ENCODE measurements around the gene TSPYL1.
"Not testable (repeated sequence)": the region's sequence is repeated elsewhere in the genome, so short reads cannot be mapped to it uniquely, and the experiment has no call there.

Gene TSPYL1

DNA sequence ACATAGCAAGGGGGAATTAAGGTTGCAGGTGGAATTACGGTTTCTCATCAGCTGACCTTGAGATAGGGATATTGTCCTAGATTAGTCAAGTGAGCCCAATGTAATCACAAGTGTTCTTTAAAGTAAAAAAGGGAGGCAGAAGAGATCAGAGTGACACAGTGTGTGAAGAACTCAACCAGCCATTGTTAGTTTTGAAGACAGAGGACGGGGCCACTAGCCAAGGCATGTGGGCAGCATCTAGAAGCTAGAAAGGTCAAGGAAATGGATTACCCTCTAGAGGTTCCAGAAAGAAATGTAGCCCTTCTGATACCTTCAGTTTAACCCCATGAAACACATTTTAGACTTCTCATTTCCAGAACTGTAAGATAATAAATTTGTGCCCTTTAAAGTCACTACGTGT is 18.5 kb upstream of the TSPYL1 start:
- Histone ChIP-seq H3K27ac (ENCODE audit: low read depth, low read length) (no peak overlapping the region), H3K4me3 (ENCODE audit: low read depth, low read length) (no peak overlapping the region), H3K4me1 (ENCODE audit: control insufficient read depth, insufficient read depth, low read length) (no peaks in the 10 kb centered on the region), H3K9ac (ENCODE audit: low read length) (no peak overlapping the region), H3K27me3 (ENCODE audit: control insufficient read depth, insufficient read depth, low read length) (no peaks in the 10 kb centered on the region), H3K9me3 (ENCODE audit: control insufficient read depth, insufficient read depth, low read depth, low read length) (peaks cover 11% of the 10 kb centered on the region), H3K36me3 (ENCODE audit: control insufficient read depth, insufficient read depth, low read length) (no peaks in the 10 kb centered on the region)

DNA sequence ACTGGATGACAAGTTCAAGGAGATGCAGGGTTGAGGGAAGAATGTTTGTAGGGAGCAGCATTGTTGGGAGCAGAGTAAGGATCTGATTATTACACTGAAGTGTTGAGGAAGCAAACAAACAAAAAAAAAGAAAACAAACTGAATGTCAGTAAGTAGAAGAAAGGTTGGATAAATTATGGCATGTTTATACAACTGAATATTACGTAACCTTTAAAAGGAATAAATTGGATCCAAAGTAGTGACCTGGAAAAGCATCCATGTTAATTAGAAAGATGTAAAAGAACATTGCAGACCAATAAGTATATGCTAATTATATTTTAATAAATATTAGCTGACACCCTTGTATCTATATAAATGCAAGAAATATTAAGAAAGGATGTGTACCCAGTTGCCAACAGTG is 12.8 kb upstream of the TSPYL1 start:
- Histone ChIP-seq H3K9ac (ENCODE audit: low read length) (no peak overlapping the region), H3K36me3 (ENCODE audit: control insufficient read depth, insufficient read depth, low read length) (no peaks in the 10 kb centered on the region), H3K9me3 (ENCODE audit: control insufficient read depth, insufficient read depth, low read depth, low read length) (no peaks in the 10 kb centered on the region), H3K27ac (ENCODE audit: low read depth, low read length) (no peak overlapping the region), H3K4me1 (ENCODE audit: control insufficient read depth, insufficient read depth, low read length) (no peaks in the 10 kb centered on the region), H3K4me3 (ENCODE audit: low read depth, low read length) (no peak overlapping the region), H3K27me3 (ENCODE audit: control insufficient read depth, insufficient read depth, low read length) (no peaks in the 10 kb centered on the region)

DNA sequence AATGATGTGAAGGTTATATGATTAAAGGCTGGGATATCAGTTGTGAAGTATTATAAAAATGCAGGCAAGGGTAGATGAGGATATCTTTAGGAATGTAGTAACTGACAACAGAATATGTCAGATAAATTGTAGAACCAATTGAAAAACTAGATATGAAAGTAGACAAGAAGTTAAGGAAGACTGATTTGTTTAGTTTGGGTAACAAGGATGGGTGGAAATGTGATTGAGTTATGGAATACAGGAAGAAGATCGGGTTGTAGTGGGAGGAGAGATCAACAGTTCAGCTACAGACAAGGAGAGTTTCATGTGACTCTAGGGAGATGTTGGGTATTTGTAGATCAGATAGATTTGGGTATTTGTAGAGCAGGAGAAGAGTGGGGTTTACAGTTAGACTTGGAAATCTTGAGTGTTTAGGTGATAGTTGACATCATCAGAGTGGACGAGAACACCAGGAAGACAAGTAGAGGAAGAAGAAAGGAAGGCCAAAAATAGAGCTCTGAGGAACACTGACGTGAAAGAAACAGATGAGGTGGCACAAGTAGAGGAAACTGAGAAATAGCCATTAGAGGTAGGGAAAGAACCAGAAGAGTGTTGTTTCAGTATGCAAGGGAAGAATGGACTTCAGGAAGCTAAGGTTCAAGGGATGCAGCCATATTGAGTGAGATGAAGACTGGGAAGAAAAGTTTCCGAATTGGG is 12.1 kb upstream of the TSPYL1 start:
- H3K4me3 ChIP-seq (ENCODE audit: low read depth, low read length): no peak overlapping the region

DNA sequence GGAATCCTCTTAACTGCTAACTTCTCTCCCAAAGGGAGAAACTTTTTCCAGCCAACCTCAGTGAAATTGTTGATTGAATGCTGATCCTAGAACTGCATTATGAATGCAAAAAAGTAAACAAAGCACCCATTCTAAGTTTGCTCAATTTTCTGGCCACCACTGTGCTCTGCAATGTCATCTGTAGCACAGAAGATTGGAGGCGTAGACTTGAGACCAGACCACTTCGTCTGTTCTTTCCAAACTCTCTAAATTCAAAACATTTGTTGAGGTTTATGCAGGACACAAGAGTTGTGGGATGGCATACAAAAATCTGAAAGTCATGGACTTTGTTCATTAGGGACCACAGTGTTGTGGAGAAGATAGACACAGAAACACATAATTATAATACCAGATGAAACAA is 11.1 kb upstream of the TSPYL1 start:
- no peaks in the 10 kb centered on the region for H3K36me3 ChIP-seq (ENCODE audit: control insufficient read depth, insufficient read depth, low read length)
- no peak overlapping the region for H3K4me3 ChIP-seq (ENCODE audit: low read depth, low read length)
- no peaks in the 10 kb centered on the region for H3K9me3 ChIP-seq (ENCODE audit: control insufficient read depth, insufficient read depth, low read depth, low read length)
- no peak overlapping the region for H3K9ac ChIP-seq (ENCODE audit: low read length)
- no peaks in the 10 kb centered on the region for H3K27me3 ChIP-seq (ENCODE audit: control insufficient read depth, insufficient read depth, low read length)
- H3K27ac ChIP-seq (ENCODE audit: low read depth, low read length): no peak overlapping the region
- H3K4me1 ChIP-seq (ENCODE audit: control insufficient read depth, insufficient read depth, low read length): no peaks in the 10 kb centered on the region

More for the DNA sequence above, 12.1 kb upstream of the TSPYL1 start:
- no peak overlapping the region for H3K9ac ChIP-seq (ENCODE audit: low read length)
- no peaks in the 10 kb centered on the region for H3K27me3 ChIP-seq (ENCODE audit: control insufficient read depth, insufficient read depth, low read length)
- H3K36me3 ChIP-seq (ENCODE audit: control insufficient read depth, insufficient read depth, low read length): no peaks in the 10 kb centered on the region
- no peaks in the 10 kb centered on the region for H3K9me3 ChIP-seq (ENCODE audit: control insufficient read depth, insufficient read depth, low read depth, low read length)
- no peak overlapping the region for H3K27ac ChIP-seq (ENCODE audit: low read depth, low read length)
- no peaks in the 10 kb centered on the region for H3K4me1 ChIP-seq (ENCODE audit: control insufficient read depth, insufficient read depth, low read length)

DNA sequence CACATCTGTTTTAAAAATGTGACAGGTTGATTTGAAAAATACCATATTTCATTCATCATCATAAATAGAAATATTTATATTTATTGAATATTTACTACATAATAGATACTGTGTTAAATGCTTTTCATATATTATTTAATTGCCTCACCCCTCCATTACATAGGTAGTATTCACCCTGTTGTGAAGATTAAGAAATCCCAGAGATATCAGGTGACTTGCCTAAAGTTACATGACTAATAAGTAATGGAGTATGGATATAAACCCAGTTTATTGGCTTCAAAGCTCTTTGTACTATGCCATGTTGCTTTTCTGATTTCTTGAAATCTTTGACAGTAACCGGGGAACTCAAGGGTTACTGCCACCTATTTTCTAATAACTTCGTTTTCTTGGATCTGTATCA is 10.1 kb upstream of the TSPYL1 start:
- Histone ChIP-seq H3K4me1 (ENCODE audit: control insufficient read depth, insufficient read depth, low read length) (no peaks in the 10 kb centered on the region), H3K9me3 (ENCODE audit: control insufficient read depth, insufficient read depth, low read depth, low read length) (no peaks in the 10 kb centered on the region), H3K27ac (ENCODE audit: low read depth, low read length) (no peak overlapping the region), H3K9ac (ENCODE audit: low read length) (no peak overlapping the region), H3K36me3 (ENCODE audit: control insufficient read depth, insufficient read depth, low read length) (no peaks in the 10 kb centered on the region), H3K4me3 (ENCODE audit: low read depth, low read length) (no peak overlapping the region), H3K27me3 (ENCODE audit: control insufficient read depth, insufficient read depth, low read length) (no peaks in the 10 kb centered on the region)

DNA sequence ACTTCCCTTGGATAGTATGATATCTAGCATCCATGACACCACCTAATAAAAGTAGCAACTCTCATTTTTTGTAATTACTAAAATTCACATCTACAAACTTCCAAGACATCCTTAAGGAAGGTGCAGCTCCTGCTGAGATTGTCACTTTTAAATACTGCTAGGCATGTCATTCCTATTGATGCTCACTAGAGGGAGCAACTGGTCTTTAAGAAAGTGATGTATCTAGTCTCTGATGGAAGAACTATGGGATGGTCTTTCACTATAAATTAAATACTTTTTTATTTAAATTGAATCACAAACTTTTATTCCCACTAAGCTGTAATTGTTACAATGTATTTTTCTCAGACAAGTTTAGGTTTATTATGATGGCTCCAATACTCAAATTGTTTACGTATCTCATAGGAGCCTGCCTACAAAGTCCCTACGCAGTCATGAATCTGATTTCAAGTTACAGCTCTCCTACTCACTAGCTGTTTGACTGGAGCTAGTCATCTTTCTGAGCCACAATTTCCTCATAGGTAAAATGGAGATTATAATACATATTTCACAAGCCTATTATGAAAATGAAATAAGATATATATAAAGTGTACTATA is 8.1 kb upstream of the TSPYL1 start:
- Histone ChIP-seq H3K27ac (ENCODE audit: low read depth, low read length) (no peak overlapping the region), H3K9ac (ENCODE audit: low read length) (no peak overlapping the region), H3K27me3 (ENCODE audit: control insufficient read depth, insufficient read depth, low read length) (no peaks in the 10 kb centered on the region), H3K9me3 (ENCODE audit: control insufficient read depth, insufficient read depth, low read depth, low read length) (no peaks in the 10 kb centered on the region), H3K4me1 (ENCODE audit: control insufficient read depth, insufficient read depth, low read length) (no peaks in the 10 kb centered on the region), H3K36me3 (ENCODE audit: control insufficient read depth, insufficient read depth, low read length) (no peaks in the 10 kb centered on the region), H3K4me3 (ENCODE audit: low read depth, low read length) (no peak overlapping the region)

DNA sequence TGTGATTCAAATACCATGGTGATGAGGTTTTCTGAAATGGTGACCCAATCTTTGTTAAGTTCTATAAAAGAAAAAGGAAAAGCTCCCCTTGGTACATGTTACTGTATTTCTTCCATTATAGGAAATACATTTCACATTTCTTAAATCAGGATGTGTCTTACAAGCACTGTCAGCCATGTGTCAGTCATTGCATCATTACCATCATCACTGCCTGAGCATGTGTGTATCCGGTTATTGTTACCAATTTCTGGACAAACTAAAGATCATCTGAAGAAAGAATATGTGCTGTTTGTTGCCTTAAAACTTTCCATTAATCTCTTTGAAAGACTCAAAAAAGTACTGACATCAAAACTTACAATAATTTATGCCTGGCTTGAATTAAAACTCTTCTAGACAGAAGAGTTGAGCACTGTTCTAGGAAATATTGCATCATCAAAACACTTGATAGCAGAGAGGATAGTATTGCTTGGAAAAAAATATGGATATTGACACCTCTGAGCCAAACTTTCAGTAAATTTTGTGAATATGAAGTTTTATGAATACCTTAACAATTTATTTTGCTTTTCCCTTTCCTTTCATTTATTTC is 7.1 kb upstream of the TSPYL1 start:
- no peaks in the 10 kb centered on the region for H3K4me1 ChIP-seq (ENCODE audit: control insufficient read depth, insufficient read depth, low read length)
- H3K4me3 ChIP-seq (ENCODE audit: low read depth, low read length): no peak overlapping the region
- no peaks in the 10 kb centered on the region for H3K9me3 ChIP-seq (ENCODE audit: control insufficient read depth, insufficient read depth, low read depth, low read length)
- no peaks in the 10 kb centered on the region for H3K27me3 ChIP-seq (ENCODE audit: control insufficient read depth, insufficient read depth, low read length)
- no peaks in the 10 kb centered on the region for H3K36me3 ChIP-seq (ENCODE audit: control insufficient read depth, insufficient read depth, low read length)
- H3K9ac ChIP-seq (ENCODE audit: low read length): no peak overlapping the region
- no peak overlapping the region for H3K27ac ChIP-seq (ENCODE audit: low read depth, low read length)

DNA sequence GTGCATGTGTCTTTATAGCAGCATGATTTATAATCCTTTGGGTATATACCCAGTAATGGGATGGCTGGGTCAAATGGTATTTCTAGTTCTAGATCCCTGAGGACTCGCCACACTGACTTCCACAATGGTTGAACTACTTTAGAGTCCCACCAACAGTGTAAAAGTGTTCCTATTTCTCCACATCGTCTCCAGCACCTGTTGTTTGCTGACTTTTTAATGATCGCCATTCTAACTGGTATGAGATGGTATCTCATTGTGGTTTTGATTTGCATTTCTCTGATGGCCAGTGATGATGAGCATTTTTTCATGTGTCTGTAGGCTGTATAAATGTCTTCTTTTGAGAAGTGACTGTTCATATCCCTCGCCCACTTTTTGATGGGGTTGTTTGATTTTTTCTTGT is 5.3 kb upstream of the TSPYL1 start:
- H3K4me1 ChIP-seq (ENCODE audit: control insufficient read depth, insufficient read depth, low read length); H3K9me3 ChIP-seq (ENCODE audit: control insufficient read depth, insufficient read depth, low read depth, low read length); H3K9ac ChIP-seq (ENCODE audit: low read length); H3K27me3 ChIP-seq (ENCODE audit: control insufficient read depth, insufficient read depth, low read length); H3K27ac ChIP-seq (ENCODE audit: low read depth, low read length); H3K36me3 ChIP-seq (ENCODE audit: control insufficient read depth, insufficient read depth, low read length); H3K4me3 ChIP-seq (ENCODE audit: low read depth, low read length): not testable (repeated sequence)

DNA sequence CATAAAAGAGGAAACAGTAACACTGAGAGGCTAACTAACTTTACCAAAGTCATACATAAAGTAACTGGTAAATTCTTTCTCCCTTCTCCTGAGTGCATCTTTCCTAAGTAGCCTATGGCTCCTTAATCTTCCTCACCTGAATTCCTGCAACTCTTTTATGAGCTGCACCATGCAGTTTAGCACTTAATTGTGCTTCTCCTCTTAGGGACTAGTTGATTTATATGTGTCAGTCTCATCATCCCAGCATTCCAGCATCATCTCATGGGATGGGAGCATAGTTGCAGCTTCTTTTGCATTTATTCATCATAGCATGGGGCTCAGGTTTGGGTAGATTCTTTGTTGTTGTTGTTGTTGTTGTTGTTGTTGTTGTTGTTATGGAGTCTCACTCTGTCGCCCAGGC is 3.5 kb upstream of the TSPYL1 start:
- Histone ChIP-seq H3K27ac (ENCODE audit: low read depth, low read length) (no peak overlapping the region), H3K36me3 (ENCODE audit: control insufficient read depth, insufficient read depth, low read length) (0 out of 2 replicates have a peak, but pooled peaks cover 5% of the 10 kb centered on the region), H3K27me3 (ENCODE audit: control insufficient read depth, insufficient read depth, low read length) (no peaks in the 10 kb centered on the region), H3K9ac (ENCODE audit: low read length) (no peak overlapping the region), H3K4me1 (ENCODE audit: control insufficient read depth, insufficient read depth, low read length) (peaks cover 6% of the 10 kb centered on the region; the same call in 1 of the 2 replicates), H3K4me3 (ENCODE audit: low read depth, low read length) (no peak overlapping the region), H3K9me3 (ENCODE audit: control insufficient read depth, insufficient read depth, low read depth, low read length) (no peaks in the 10 kb centered on the region)

DNA sequence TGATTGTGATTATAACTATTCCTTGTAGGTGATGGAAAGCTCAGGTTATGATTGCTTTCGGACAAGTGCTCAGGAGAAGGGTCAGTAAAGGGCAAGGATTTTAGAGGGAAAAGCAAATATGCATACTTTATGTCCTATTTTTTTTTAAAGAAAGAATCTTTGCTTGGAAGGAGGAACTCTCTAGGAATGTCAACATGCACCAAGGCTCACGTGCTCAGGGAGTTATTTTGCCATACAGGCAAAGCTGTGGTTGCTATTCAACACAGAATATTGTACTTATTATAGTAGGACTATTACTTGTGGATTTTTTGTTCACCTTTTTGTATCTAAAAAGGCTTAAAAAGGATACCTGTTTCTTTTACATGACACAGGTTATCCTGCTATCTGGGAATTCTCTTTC is 3.0 kb upstream of the TSPYL1 start:
- H3K36me3 ChIP-seq (ENCODE audit: control insufficient read depth, insufficient read depth, low read length): peaks cover 9% of the 10 kb centered on the region; the same call in 1 of the 2 replicates
- peaks cover 6% of the 10 kb centered on the region; the same call in 1 of the 2 replicates for H3K4me1 ChIP-seq (ENCODE audit: control insufficient read depth, insufficient read depth, low read length)
- H3K27me3 ChIP-seq (ENCODE audit: control insufficient read depth, insufficient read depth, low read length): no peaks in the 10 kb centered on the region
- no peak overlapping the region for H3K4me3 ChIP-seq (ENCODE audit: low read depth, low read length)
- no peak overlapping the region for H3K9ac ChIP-seq (ENCODE audit: low read length)
- H3K9me3 ChIP-seq (ENCODE audit: control insufficient read depth, insufficient read depth, low read depth, low read length): no peaks in the 10 kb centered on the region
- no peak overlapping the region for H3K27ac ChIP-seq (ENCODE audit: low read depth, low read length)

DNA sequence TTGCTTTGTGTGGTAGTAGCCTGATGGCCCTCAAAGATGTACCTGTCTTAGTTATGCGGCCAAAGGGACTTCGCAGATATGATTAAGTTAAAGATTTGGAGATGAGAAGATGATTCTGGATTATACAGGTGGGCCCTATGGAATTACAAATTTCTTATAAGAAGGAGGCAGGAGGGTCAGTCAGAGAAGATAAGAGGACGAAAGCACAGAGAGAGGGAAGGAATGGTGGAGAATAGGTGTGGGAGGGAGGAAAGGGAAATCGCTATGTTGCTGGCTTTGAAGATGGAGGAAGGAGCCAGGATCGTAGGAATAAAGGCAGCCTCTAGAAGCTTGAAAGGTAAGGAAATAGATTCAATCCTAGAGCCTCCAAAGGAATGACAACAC is 1.2 kb upstream of the TSPYL1 start:
- Histone ChIP-seq H3K9ac (ENCODE audit: low read length) (no peak overlapping the region), H3K9me3 (ENCODE audit: control insufficient read depth, insufficient read depth, low read depth, low read length) (no peaks in the 10 kb centered on the region), H3K4me1 (ENCODE audit: control insufficient read depth, insufficient read depth, low read length) (peaks cover 15% of the 10 kb centered on the region), H3K27me3 (ENCODE audit: control insufficient read depth, insufficient read depth, low read length) (no peaks in the 10 kb centered on the region), H3K4me3 (ENCODE audit: low read depth, low read length) (peak overlapping the region; percentile 78), H3K27ac (ENCODE audit: low read depth, low read length) (no peak overlapping the region), H3K36me3 (ENCODE audit: control insufficient read depth, insufficient read depth, low read length) (peaks cover 9% of the 10 kb centered on the region; the same call in 1 of the 2 replicates)

Data from HUES6 (cell line).